ENCODE data around the gene SFRP2.

The SFRP2 gene, protein sequence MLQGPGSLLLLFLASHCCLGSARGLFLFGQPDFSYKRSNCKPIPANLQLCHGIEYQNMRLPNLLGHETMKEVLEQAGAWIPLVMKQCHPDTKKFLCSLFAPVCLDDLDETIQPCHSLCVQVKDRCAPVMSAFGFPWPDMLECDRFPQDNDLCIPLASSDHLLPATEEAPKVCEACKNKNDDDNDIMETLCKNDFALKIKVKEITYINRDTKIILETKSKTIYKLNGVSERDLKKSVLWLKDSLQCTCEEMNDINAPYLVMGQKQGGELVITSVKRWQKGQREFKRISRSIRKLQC

GRCh38 chr4:153788413-153789276 is at the start of gene SFRP2:
SFRP2 (minus strand) TSS chr4:153789083; CDS start chr4:153788835, 248 bp downstream.
- no peak for DNase-seq (ENCODE audit: low spot score)

GRCh38 chr4:153838564-153838963 is 49.7 kb upstream of the SFRP2 start:
- DNase-seq (ENCODE audit: low spot score): no peak

- DNase-seq (ENCODE audit: low spot score): no peak
These were observed 46.0 kb upstream of the SFRP2 start for GRCh38 chr4:153834901-153835300.

- no peak for DNase-seq (ENCODE audit: low spot score)
These were observed 43.9 kb upstream of the SFRP2 start for GRCh38 chr4:153832720-153833287.

DNA sequence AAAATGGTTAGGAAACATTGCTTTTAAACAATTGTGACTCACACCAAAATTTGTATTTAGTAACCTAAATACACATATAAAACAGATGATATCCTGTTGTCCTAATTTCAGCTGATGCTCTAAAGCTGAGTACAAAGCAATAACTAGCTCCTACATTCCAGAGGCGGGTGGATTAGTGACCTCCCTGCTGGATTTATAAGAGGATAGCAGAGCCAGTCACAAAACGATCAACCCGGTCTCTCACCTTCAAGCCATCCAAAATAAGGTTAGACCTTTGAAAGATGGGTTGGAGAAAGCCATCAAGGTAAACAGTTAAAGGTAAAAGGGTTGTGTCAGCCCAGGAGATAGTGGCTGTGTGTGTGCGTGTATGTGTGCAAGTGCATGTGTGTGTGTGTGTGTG is 43.2 kb upstream of the SFRP2 start:
- DNase-seq (ENCODE audit: low spot score): no peak

- no peak for DNase-seq (ENCODE audit: low spot score)
These were observed 42.4 kb upstream of the SFRP2 start for GRCh38 chr4:153831245-153831644.

GRCh38 chr4:153825691-153826090 is 36.8 kb upstream of the SFRP2 start:
- DNase-seq (ENCODE audit: low spot score): no peak

- no peak for DNase-seq (ENCODE audit: low spot score)
These were observed 36.2 kb upstream of the SFRP2 start for GRCh38 chr4:153825126-153825525.

DNA sequence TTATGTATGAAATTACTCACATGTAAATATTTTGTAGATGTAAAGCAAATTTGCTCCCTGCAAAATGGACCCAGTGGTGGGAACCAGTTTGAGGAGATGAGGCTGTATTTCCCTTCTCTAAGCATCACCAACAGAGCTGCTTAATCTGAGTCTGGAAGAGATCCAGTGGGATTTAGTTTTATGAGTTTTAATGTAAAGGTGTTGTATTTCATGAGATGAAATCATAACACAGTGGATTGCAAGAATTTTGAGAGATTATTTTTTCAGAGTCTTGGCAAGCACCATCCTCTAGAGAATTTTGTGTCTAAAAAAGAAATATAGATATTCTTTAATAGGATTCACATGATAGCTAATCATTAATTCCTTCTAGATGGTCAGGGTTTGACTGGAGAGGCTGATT is 35.6 kb upstream of the SFRP2 start:
- DNase-seq (ENCODE audit: low spot score): no peak

DNA sequence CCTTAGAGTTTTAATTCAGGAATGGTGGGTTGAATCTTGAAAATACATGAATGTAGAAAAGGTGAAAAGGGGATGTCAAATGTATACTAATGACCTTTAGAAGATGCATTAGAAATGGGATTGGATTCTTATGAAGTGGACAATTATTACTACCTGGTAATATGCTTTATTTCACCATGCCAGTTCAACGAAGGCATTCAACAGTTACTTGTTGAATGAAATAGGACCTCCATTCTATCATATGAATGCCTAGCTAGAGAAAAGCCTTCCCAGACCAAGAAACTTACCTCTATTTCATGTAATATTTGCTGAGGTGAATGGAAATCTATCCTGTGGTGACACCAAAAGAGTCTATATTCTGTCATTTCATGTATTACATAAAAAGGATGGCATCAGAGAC is 34.6 kb upstream of the SFRP2 start:
- DNase-seq (ENCODE audit: low spot score): no peak

DNA sequence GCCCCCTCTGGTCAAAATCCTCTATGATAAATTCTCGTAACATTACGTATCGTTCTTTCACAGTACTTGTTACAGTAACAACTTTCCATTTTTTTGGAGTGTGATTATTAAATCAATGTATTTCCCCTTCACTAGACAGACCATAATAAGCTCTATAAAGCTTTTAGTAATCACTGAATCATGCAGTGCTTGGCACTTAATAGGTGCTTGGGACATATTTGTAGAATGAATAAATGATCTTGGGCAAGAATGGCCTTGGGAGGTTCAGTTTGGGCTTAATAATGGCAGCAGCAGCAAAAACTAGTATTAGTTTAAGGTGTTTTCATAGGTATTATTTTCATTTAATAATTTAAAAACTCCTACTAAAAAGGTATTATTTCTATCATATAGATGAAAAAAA is 33.4 kb upstream of the SFRP2 start:
- DNase-seq (ENCODE audit: low spot score): no peak

- no peak for DNase-seq (ENCODE audit: low spot score)
These were observed 28.6 kb upstream of the SFRP2 start for GRCh38 chr4:153817466-153817865.

- DNase-seq (ENCODE audit: low spot score): no peak
These were observed 27.7 kb upstream of the SFRP2 start for GRCh38 chr4:153816542-153816941.

DNA sequence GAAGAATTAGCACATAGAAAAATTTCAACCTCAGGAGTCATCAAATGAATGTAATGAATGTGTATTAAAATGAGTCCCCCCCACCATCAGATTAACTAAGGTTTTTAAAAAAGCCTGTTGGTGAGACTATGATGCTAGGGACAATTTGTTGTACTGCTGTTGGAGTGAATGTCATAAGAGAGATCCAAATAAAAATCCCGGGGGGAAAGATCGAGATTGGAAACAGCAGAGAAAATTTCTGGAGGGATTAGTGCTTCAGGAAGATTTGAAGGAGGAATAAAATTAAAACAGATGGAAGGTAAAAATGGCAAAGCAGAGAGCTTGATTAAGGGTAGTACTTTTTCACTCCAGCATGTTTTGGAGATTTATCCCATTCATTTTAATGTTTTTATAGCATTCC is 25.9 kb upstream of the SFRP2 start:
- DNase-seq (ENCODE audit: low spot score): no peak

GRCh38 chr4:153809916-153810810 is 21.3 kb upstream of the SFRP2 start:
- DNase-seq (ENCODE audit: low spot score): no peak

GRCh38 chr4:153809307-153809706 is 20.4 kb upstream of the SFRP2 start:
- DNase-seq (ENCODE audit: low spot score): no peak

- DNase-seq (ENCODE audit: low spot score): no peak
These were observed 19.3 kb upstream of the SFRP2 start for GRCh38 chr4:153808175-153808574.

GRCh38 chr4:153806073-153806472 is 17.2 kb upstream of the SFRP2 start:
- no peak for DNase-seq (ENCODE audit: low spot score)

GRCh38 chr4:153804722-153805121 is 15.8 kb upstream of the SFRP2 start:
- no peak for DNase-seq (ENCODE audit: low spot score)

DNA sequence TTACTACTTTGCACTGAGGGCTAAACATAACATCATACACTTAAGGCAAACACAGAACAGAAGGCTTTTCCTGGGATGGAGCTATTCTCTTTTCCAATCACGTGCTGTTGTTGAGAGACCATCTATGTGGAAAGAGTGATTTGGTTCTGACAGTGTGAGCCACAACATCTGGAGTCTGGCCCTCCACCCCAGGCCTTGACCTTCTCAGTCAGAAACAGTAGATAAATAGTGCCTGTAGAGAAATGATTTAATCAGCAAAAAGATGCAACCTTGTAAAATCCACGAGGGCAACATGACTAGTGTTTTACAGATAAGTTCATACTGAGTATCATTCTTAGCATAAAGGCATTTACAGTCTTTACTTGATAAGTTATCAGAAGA is 10.8 kb upstream of the SFRP2 start:
- DNase-seq (ENCODE audit: low spot score): no peak

DNA sequence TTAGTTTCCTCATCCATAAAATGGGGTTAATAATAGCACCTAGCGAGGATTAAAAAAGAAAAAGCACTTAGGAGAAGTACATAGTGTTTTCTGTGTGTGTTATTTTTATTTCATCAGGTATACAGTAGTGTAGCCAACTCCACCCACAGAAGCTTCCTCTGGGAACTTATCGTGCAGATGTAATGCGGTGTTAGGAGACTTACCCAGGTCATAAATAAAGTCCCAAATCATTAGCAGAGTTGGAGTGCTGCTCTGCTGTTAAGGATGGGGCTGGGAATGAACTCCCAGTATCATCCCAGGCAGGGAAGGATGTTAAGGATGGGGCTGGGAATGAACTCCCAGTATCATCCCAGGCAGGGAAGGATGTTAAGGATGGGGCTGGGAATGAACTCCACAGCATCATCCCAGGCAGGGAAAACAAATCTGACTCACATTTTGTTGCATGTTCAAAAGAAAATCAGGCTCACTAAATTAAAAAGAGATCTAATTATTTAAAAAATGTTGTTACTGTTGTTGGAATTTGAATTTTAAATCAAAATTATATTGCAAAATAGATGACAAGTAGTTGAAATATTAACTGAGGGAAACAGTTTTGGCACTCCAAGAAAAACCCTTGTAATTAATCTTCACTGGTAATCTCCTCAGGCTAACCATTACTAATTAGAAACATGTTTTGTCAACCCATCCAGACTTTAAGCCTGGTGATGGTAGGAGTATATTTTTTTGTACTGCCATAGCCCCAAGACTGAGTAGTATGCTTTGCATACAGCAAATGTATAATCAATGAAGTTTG is 10.2 kb upstream of the SFRP2 start:
- no peak for DNase-seq (ENCODE audit: low spot score)
